SKM-1 treated with dmso at 0.1 percent for 144 hours (cell line): Measurements from ENCODE around the gene CCNB2.
"Not testable (repeated sequence)": the region's sequence is repeated elsewhere in the genome, so short reads cannot be mapped to it uniquely, and the experiment has no call there.

Source experiments
- DNase-seq: peaks from one replicate; lab custom pipeline; 2025; ENCODE audit not compliant: unreplicated experiment; lab: John Stamatoyannopoulos, UW

CCNB2 gene

DNA sequence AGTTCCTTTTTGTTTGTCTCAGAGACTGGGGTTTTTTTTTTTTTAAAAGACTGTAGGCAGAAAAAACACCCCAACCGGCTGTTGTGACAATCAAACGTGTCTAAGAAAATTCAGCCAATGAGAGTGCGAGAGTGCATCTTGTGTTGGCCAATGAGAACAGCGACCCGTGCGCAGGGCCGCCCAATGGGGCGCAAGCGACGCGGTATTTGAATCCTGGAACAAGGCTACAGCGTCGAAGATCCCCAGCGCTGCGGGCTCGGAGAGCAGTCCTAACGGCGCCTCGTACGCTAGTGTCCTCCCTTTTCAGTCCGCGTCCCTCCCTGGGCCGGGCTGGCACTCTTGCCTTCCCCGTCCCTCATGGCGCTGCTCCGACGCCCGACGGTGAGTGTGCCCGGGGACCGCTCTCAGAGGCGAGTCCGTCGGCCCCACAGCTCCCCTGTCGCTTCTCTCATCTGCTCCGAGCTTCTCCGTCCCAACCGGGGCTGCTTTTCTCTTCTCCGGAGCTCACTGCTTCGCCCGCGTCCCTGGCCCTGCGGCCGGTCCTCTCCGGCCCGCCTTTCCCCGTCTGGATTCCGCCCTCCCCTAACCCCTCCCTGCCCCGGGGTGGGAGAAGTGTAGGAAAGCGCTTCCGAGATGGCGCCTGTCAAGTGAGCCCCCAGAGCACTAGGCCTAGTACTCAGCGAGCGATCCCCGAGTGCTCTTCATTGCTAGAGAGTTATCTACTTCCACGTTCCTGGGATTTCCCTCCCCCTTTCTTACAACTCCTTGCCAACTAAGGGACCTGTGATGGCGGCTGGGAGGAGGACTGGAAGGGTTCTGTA, at the start of gene CCNB2:
CCNB2 (plus strand) TSS at position 235 of the 821 bp plus-strand sequence; CDS start at position 358, 123 bp downstream.
- DNase-seq, result peak; percentile 94

DNA sequence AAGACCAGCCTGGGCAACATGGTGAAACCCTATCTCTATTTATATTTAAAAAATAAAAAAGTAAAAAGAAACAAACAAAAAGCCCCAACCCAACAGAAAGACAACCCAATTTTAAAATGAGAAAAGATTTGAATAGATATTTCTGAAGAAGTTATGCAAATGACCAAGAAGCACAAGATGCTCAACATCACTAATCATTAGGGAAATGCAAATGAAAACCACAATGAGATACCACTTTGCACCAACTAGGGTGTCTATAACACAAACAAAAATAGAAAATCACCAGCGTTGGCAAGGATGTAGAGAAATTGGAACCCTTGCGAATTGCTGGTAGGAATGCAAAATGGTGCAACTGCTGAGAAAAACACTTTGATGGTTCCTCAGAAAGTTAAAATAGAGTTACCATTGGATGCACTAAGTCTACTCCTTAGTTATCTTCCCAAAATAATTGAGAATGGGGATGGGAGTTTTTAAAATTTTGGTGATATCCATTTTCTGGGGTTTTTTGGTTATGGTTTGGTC, 45.8 kb upstream of the CCNB2 start:
- no peak for DNase-seq

GRCh38 chr15:59060348-59060747, 44.6 kb upstream of the CCNB2 start:
- DNase-seq, result no peak

DNA sequence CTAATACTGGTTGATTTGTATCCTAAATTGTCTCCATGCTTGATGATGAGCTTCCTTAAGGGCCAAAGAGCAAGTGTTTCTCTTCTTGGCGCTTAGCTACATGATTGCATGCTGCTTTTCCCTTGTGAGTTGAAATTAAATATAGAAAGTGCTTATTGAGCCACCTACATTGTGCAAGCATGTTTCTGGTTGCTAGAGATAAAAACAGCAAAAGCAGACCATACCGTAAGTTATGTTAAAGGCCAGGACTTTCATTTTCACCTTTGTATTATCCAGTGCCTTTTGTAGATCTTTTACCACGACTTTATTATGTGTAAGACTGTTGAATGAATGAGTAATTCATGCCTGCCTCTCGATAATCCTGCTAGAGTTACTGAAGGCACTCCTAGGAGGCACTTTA, 41.9 kb upstream of the CCNB2 start:
- no peak for DNase-seq

DNA sequence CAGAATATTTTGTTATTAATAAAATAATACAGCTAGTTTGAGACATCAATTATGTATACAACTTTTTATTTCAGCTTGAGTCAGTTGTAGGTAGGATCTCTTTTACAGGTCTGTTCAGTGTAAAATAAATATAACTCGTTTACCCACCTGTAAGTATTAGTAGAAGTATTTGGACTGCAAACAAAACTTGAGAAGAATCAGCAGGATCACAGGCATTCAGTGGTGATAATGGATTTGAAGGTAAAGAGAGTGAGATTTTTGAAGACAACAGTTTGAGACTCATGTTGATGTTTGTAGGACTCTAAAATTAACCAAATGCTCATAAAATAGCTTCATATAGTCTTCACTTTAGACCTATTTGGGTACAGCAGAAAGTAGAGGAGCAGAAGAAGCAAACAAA, 35.5 kb upstream of the CCNB2 start:
- DNase-seq, result no peak

DNA sequence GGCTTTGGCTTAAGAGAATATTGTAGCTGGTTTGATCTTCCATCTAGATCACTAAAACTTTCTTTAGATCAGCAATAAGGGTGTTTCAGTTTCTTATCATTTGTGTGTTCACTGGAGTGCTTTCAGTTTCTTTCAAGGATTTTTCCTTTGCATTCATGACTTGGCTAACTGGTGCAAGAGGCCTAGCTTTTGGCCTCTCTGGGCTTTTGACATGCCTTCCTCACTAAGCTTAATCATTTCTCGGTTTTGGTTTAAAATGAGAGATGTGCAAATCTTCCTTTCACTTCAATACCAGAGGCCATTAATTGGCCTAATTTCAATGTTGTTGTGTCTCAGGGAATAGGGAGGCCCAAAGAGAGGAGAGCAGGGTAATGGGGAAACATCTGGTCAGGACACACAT, 30.3 kb upstream of the CCNB2 start:
- DNase-seq, result no peak

- DNase-seq, result no peak
These were observed 17.2 kb upstream of the CCNB2 start for GRCh38 chr15:59087731-59088130.

DNA sequence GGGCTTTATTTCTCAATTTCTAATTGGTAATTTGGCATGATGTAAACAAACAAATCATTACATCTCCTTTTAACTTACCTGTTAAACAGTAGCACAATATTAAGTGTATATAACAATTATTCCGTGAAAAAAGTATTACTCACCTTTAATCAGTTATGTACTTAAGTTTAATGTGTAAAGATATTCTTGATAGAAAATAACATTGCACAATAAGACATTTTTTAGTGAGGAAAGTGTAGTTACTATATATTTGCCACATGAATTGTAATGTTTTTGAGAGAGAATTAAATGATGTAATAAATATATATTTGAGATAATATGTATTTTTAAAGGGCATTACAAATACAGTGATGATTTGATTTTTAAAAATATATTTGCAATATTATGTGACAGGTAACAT, 10.9 kb upstream of the CCNB2 start:
- DNase-seq, result no peak

- DNase-seq, result no peak
These were observed 8.5 kb upstream of the CCNB2 start for GRCh38 chr15:59096429-59096828.

- DNase-seq, result no peak
These were observed 5.7 kb upstream of the CCNB2 start for GRCh38 chr15:59099162-59099685.

GRCh38 chr15:59104602-59104911, 389 bp upstream of the CCNB2 start:
- DNase-seq, result no peak

DNA sequence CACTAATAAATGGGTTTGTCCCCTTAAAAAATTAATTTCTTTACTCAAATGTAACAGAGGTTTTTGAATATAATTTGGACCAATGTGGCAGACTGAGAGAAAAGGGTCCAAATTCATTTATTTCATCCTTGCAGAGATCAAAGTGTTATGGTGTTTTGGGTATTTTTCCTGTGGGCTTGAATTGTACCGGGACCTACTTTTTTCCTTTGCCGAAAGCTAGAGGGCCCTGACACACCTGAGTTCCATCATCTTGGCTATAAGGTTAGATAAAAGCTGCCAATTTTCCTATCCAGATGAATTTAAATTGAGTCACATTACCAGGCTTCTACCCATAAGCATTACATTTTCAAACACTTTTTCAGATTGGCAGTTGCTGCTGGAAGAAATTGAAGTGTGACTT, 908 bp downstream of the CCNB2 start:
- DNase-seq, result no peak

DNA sequence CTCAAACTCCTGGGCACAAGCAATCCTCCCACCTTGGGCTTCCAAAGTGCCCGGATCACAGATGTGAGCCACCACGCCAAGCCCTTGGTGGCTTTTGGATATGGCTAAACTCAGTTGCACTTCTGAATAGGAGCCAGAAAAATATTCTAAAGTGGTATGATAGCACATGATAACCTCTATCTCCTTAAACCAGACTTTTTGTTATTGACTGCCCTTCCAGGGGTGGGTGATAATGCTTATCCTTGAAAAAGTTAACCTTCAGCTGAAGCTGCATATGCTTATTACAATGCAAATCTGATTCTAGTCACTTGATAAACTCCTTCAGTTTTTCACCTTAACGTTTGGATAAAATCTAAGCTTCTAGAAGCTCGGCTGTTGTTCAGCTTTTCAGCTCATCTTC, 6.3 kb downstream of the CCNB2 start:
- DNase-seq, result no peak

DNA sequence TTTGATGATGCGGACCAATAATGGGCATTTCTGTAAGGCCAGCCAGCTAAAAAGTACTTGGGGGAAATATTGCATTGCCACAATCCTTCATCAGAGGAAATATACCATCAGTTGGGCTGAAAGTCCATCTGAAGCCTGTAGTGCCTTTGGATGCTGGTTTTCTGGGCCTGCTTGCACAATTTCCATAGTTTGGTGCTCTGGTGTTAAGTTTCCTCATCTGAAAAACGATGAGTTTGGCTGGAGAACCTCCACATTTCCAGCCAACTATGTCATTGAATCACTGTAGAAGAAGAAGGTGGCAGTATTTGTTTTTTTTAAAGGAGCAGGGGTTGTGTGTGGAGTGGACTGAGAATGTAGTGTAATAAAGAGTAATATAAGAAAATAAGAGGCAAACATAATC, 10.1 kb downstream of the CCNB2 start:
- no peak for DNase-seq

DNA sequence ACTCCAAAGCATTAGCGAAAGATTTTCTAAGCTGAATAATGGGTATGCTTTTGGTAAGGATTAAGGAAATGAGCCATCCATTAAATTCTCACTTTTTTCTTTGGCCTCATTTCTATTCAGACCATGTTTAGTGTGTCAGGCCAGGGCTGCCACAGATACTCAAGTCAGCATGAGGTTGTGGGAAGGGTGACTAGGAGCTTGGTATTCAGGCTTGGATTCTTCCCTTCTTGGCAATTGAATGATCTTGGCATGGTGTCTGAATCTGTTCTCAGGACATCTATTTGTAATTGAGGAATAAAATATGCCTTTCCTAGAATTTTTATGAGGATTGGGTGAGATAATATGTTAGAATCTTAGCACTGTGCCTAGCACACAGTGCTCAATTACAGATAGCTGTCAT, 11.2 kb downstream of the CCNB2 start:
- DNase-seq, result no peak

- no peak for DNase-seq
These were observed 11.8 kb downstream of the CCNB2 start for GRCh38 chr15:59116771-59117170.

- no peak for DNase-seq
These were observed 14.7 kb downstream of the CCNB2 start for GRCh38 chr15:59119625-59120024.

GRCh38 chr15:59120937-59121336, 16.0 kb downstream of the CCNB2 start:
- no peak for DNase-seq

GRCh38 chr15:59124261-59124660, 19.3 kb downstream of the CCNB2 start:
- DNase-seq, result no peak

GRCh38 chr15:59125683-59126082, 20.7 kb downstream of the CCNB2 start:
- not testable (repeated sequence) for DNase-seq

GRCh38 chr15:59127255-59127654, 22.3 kb downstream of the CCNB2 start:
- not testable (repeated sequence) for DNase-seq

- DNase-seq, result no peak
These were observed 26.5 kb downstream of the CCNB2 start for GRCh38 chr15:59131456-59131855.
